IMR-90 (cell line): ENCODE measurements around the gene ATOSB.

Experiments used
- BHLHE40 ChIP-seq: fragments of 150-350 bp; IDR thresholded peaks from 2 replicates; pipeline ENCODE4 v1.6.1; 2016; ENCODE audit warnings: mild to moderate bottlenecking, low read depth, low read length
- CEBPB ChIP-seq: IDR thresholded peaks from 2 replicates; pipeline ENCODE4 v1.6.1; 2012; ENCODE audit warnings: low read depth, low read length, improper control_type of control experiment
- FOS ChIP-seq: fragments of 150-350 bp; IDR thresholded peaks from 2 replicates; pipeline ENCODE4 v1.6.1; 2016; ENCODE audit warnings: low read depth, low read length
- MAFK ChIP-seq: IDR thresholded peaks from 2 replicates; pipeline ENCODE4 v1.6.1; 2012; ENCODE audit warnings: low read depth, low read length, improper control_type of control experiment
- NFE2L2 ChIP-seq: fragments of 150-350 bp; IDR thresholded peaks from 2 replicates; pipeline ENCODE4 v1.6.1; 2016; ENCODE audit warnings: low read depth, mild to moderate bottlenecking, low read length
- POLR2A ChIP-seq: IDR thresholded peaks from 2 replicates; pipeline ENCODE4 v1.6.1; 2012; ENCODE audit warnings: mild to moderate bottlenecking, low read depth, low read length
- RAD21 ChIP-seq: IDR thresholded peaks from 2 replicates; pipeline ENCODE4 v1.6.1; 2012; ENCODE audit warnings: low read length, improper control_type of control experiment
- RFX5 ChIP-seq: IDR thresholded peaks from 2 replicates; pipeline ENCODE4 v1.8.0; 2012; ENCODE audit warnings: low read depth, mild to moderate bottlenecking, low read length, moderate library complexity
- SMC3 ChIP-seq: fragments of 150-350 bp; IDR thresholded peaks from 2 replicates; pipeline ENCODE4 v1.6.1; 2016; ENCODE audit warnings: low read depth, mild to moderate bottlenecking, antibody characterized with exemption, low read length, moderate library complexity
- TF ChIP-seq, protein P1 (sequence below): conservative IDR thresholded peaks from 2 replicates; pipeline ENCODE4 v1.5.1; 2012; ENCODE audit warnings: mild to moderate bottlenecking, low read depth, low read length, improper control_type of control experiment

GRCh38 chr9:35097573-35097972 is 18.1 kb downstream of the ATOSB start:
- TF ChIP-seq SMC3 (no peak), MAFK (no peak), FOS (no peak), RAD21 (no peak), POLR2A (no peak), BHLHE40 (no peak), RFX5 (no peak), CEBPB (no peak), NFE2L2 (no peak)
- TF ChIP-seq, protein P1, sequence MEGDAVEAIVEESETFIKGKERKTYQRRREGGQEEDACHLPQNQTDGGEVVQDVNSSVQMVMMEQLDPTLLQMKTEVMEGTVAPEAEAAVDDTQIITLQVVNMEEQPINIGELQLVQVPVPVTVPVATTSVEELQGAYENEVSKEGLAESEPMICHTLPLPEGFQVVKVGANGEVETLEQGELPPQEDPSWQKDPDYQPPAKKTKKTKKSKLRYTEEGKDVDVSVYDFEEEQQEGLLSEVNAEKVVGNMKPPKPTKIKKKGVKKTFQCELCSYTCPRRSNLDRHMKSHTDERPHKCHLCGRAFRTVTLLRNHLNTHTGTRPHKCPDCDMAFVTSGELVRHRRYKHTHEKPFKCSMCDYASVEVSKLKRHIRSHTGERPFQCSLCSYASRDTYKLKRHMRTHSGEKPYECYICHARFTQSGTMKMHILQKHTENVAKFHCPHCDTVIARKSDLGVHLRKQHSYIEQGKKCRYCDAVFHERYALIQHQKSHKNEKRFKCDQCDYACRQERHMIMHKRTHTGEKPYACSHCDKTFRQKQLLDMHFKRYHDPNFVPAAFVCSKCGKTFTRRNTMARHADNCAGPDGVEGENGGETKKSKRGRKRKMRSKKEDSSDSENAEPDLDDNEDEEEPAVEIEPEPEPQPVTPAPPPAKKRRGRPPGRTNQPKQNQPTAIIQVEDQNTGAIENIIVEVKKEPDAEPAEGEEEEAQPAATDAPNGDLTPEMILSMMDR = no peak
